ENCODE results near the gene C11orf68. TPM values are rescaled to one million over a fixed set of nuclear protein-coding genes. Genes with fewer than 3 reads are reported as not detected.

Gene C11orf68
- total RNA-seq, 1 experiment from 2014 or later: 20.1 TPM

DNA sequence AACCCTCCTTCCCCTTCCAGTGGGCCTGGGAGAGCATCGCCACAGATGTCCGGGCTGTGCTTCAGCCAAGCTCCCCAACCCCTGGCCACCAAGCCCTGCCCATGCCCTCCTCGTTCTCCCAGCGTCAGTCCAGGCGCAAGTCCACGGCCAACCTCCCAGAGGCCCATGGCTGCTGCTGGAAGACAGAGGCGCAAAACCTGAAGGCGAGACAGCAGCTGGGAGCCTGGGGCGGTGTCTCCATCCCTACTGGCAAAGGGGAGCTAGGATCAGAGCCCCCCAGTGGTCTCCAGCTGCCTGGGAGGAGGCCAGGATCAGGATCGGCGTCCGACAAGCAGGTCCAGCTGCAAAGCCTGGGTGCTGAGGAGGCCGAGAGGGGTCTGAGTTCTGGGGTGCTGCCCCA, 28.3 kb upstream of the C11orf68 start:
- no peaks in the 10 kb centered on the region for H3K27me3 ChIP-seq (replicated peaks; ENCODE audit: control insufficient read depth, insufficient read depth, low read length)
- Mint-ChIP-seq H3K4me3 (ENCODE audit: unreplicated experiment) (no peak overlapping the region), H3K27ac (ENCODE audit: unreplicated experiment) (no peak overlapping the region), H3K36me3 (ENCODE audit: insufficient read depth, unreplicated experiment) (no peaks in the 10 kb centered on the region), H3K4me1 (ENCODE audit: low read depth, unreplicated experiment) (peaks cover 3% of the 10 kb centered on the region), H3K27me3 (ENCODE audit: insufficient read depth, unreplicated experiment) (no peaks in the 10 kb centered on the region), H3K9me3 (ENCODE audit: unreplicated experiment) (no peaks in the 10 kb centered on the region)
- DNase-seq: no peak
- no peaks in the 10 kb centered on the region for H3K9me3 ChIP-seq
- CTCF ChIA-PET: interaction anchor here (0.6 kb wide), 1 partner anchor 932 kb away, joined by 3 read pairs; no protein-coding TSS in a partner anchor
- peaks cover 6% of the 10 kb centered on the region for H3K4me1 ChIP-seq
- TF ChIP-seq, protein P1, sequence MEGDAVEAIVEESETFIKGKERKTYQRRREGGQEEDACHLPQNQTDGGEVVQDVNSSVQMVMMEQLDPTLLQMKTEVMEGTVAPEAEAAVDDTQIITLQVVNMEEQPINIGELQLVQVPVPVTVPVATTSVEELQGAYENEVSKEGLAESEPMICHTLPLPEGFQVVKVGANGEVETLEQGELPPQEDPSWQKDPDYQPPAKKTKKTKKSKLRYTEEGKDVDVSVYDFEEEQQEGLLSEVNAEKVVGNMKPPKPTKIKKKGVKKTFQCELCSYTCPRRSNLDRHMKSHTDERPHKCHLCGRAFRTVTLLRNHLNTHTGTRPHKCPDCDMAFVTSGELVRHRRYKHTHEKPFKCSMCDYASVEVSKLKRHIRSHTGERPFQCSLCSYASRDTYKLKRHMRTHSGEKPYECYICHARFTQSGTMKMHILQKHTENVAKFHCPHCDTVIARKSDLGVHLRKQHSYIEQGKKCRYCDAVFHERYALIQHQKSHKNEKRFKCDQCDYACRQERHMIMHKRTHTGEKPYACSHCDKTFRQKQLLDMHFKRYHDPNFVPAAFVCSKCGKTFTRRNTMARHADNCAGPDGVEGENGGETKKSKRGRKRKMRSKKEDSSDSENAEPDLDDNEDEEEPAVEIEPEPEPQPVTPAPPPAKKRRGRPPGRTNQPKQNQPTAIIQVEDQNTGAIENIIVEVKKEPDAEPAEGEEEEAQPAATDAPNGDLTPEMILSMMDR (IDR thresholded peaks at IDR 0.05; ENCODE audit: insufficient read depth in 1 of 2, low read depth in 1 of 2, low read length in 1 of 2, severe bottlenecking in 1 of 2, unreplicated experiment in 1 of 2): no peak
- no peak overlapping the region for H3K4me3 ChIP-seq (ENCODE audit: low read depth, low read length)
- no TSS peak for BruUV-seq (replicated peaks)
- no peaks in the 10 kb centered on the region for H3K36me3 ChIP-seq (ENCODE audit: control insufficient read depth, insufficient read depth, low read length)
- POLR2A ChIA-PET: no interaction called here
- intact Hi-C loops (cut with micrococcal nuclease; ENCODE audit: unreplicated experiment): no loop called here

DNA sequence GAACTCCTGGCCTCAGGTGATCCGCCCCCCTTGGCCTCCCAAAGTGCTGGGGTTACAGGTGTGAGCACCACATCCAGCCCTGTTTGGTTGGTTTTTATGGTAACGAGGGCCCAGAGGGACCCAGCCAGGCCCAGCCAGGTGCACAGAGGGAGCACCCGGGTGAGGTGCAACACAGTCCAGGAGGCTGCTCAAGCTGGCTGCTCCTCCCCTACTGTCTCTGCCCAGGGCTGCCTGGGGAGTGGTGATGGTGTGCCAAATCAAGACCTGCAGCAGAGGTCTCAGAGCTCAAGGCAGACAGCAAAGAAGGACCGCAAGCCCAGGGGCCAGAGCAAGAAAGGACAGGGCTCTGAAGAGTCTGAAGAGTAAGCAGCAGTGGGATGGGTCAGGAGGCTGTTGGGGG, 27.8 kb upstream of the C11orf68 start:
- Mint-ChIP-seq H3K4me3 (ENCODE audit: unreplicated experiment) (no peak overlapping the region), H3K27me3 (ENCODE audit: insufficient read depth, unreplicated experiment) (no peaks in the 10 kb centered on the region), H3K9me3 (ENCODE audit: unreplicated experiment) (no peaks in the 10 kb centered on the region), H3K27ac (ENCODE audit: unreplicated experiment) (no peak overlapping the region), H3K36me3 (ENCODE audit: insufficient read depth, unreplicated experiment) (no peaks in the 10 kb centered on the region), H3K4me1 (ENCODE audit: low read depth, unreplicated experiment) (no peaks in the 10 kb centered on the region)
- H3K4me1 ChIP-seq: peaks cover 2% of the 10 kb centered on the region; the same call in 1 of the 2 replicates
- no peak for DNase-seq
- H3K36me3 ChIP-seq (ENCODE audit: control insufficient read depth, insufficient read depth, low read length): no peaks in the 10 kb centered on the region
- ChIA-PET CTCF (interaction anchor here (0.7 kb wide), 1 partner anchor 34 kb away, joined by 3 read pairs; no protein-coding TSS in a partner anchor), POLR2A (no interaction called here)
- BruUV-seq (replicated peaks): no TSS peak
- intact Hi-C loops (cut with micrococcal nuclease; ENCODE audit: unreplicated experiment): no loop called here
- H3K9me3 ChIP-seq: no peaks in the 10 kb centered on the region
- H3K27me3 ChIP-seq (replicated peaks; ENCODE audit: control insufficient read depth, insufficient read depth, low read length): no peaks in the 10 kb centered on the region
- TF ChIP-seq, protein P1 (IDR thresholded peaks at IDR 0.05; ENCODE audit: insufficient read depth in 1 of 2, low read depth in 1 of 2, low read length in 1 of 2, severe bottlenecking in 1 of 2, unreplicated experiment in 1 of 2): no peak
- H3K4me3 ChIP-seq (ENCODE audit: low read depth, low read length): no peak overlapping the region

DNA sequence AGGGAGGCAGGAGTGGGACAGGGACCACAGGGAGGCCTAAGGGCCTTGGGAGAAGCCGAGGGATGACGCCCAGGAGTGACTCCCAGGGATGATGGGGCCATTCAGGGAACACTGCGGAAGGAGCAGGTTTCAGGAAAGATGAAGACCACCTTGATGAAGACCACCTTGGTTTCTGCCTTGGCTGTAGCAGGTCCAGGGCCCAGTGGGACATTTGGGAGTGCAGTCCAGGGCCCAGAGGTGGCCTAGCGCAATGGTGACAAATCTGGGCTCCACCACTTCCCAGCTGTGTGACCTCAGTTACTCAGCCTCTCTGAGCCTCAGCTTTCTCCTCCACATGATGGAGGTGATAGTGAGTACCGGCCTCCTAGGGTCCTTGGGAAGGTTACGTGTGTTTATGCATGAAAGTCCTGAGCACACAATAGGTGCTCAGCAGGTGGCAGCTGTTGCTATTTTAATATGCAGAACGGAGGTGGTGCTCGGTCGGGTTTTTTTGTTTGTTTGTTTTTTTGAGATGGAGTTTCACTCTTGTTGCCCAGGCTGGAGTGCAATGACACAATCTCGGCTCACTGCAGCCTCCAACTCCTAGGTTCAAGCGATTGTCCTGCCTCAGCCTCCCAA, 27.2 kb upstream of the C11orf68 start:
- intact Hi-C loops (cut with micrococcal nuclease; ENCODE audit: unreplicated experiment): no loop called here

More for the DNA sequence above, 27.2 kb upstream of the C11orf68 start:
- Mint-ChIP-seq H3K27ac (ENCODE audit: unreplicated experiment) (no peak overlapping the region), H3K27me3 (ENCODE audit: insufficient read depth, unreplicated experiment) (no peaks in the 10 kb centered on the region), H3K9me3 (ENCODE audit: unreplicated experiment) (no peaks in the 10 kb centered on the region), H3K36me3 (ENCODE audit: insufficient read depth, unreplicated experiment) (no peaks in the 10 kb centered on the region), H3K4me1 (ENCODE audit: low read depth, unreplicated experiment) (no peaks in the 10 kb centered on the region), H3K4me3 (ENCODE audit: unreplicated experiment) (no peak overlapping the region)
- BruUV-seq (replicated peaks): no TSS peak
- H3K36me3 ChIP-seq (ENCODE audit: control insufficient read depth, insufficient read depth, low read length): no peaks in the 10 kb centered on the region
- TF ChIP-seq, protein P1 (IDR thresholded peaks at IDR 0.05; ENCODE audit: insufficient read depth in 1 of 2, low read depth in 1 of 2, low read length in 1 of 2, severe bottlenecking in 1 of 2, unreplicated experiment in 1 of 2): no peak
- no peak overlapping the region for H3K4me3 ChIP-seq (ENCODE audit: low read depth, low read length)
- CTCF ChIA-PET: interaction anchor here (0.7 kb wide), 1 partner anchor 35 kb away, joined by 3 read pairs; no protein-coding TSS in a partner anchor
- no peaks in the 10 kb centered on the region for H3K4me1 ChIP-seq
- H3K9me3 ChIP-seq: no peaks in the 10 kb centered on the region
- POLR2A ChIA-PET: no interaction called here
- H3K27me3 ChIP-seq (replicated peaks; ENCODE audit: control insufficient read depth, insufficient read depth, low read length): no peaks in the 10 kb centered on the region
- DNase-seq: no peak
